HEK293 (cell line): ENCODE results near the gene COL9A2.

Source experiments
- CTCF ChIA-PET: fragments of 350-600 bp; formaldehyde crosslinking; extraction: SDS; loops from one replicate; lab custom pipeline; 2021; ENCODE audit warnings: antibody characterized with exemption; lab: Yijun Ruan, JAX
- POLR2A ChIA-PET: fragments of 300-600 bp; formaldehyde crosslinking; extraction: SDS; loops from one replicate; lab custom pipeline; 2020; ENCODE audit warnings: antibody characterized with exemption, inconsistent platforms; lab: Yijun Ruan, JAX
- H3K27ac ChIP-seq: fragments of 200-500 bp; sonication (Bioruptor generic); 2 replicates; pipeline ENCODE4 v1.5.1; 2014; ENCODE audit warnings: low read depth, low read length, control low read depth, inconsistent platforms; ENCODE audit errors: extremely low read depth
- H3K36me3 ChIP-seq, 2 experiments: fragments of 200-500 bp in 1 of 2; sonication (Bioruptor generic) in 1 of 2; 1 replicate in 1 of 2; 2 replicates in 1 of 2; pipeline ENCODE4 v1.5.1; 2014 to 2017; ENCODE audit warnings: inconsistent platforms in 2 of 2, low read length in 2 of 2; ENCODE audit not compliant: control insufficient read depth in 2 of 2, insufficient read depth in 1 of 2
- H3K4me1 ChIP-seq: fragments of 200-500 bp; sonication (Bioruptor generic); 2 replicates; pipeline ENCODE4 v1.5.1; 2014; ENCODE audit warnings: mild to moderate bottlenecking, low read length, inconsistent platforms; ENCODE audit not compliant: control insufficient read depth, insufficient read depth
- H3K4me3 ChIP-seq: 2 replicates; pipeline ENCODE4 v1.5.1; 2011; ENCODE audit warnings: low read depth, mild to moderate bottlenecking, control low read depth, low read length, moderate library complexity
- H3K9me3 ChIP-seq: fragments of 200-500 bp; sonication (Bioruptor generic); 2 replicates; pipeline ENCODE4 v1.5.1; 2014; ENCODE audit warnings: low read depth, low read length, inconsistent platforms; ENCODE audit not compliant: control insufficient read depth, insufficient read depth
- GLI2 ChIP-seq: fragments of 450-650 bp; formaldehyde crosslinking; IDR thresholded peaks from 2 replicates; pipeline ENCODE4; 2017; ENCODE audit warnings: missing biosample characterization, missing genetic modification characterization, low read depth, borderline replicate concordance
- KLF7 ChIP-seq: fragments of 450-650 bp; formaldehyde crosslinking; IDR thresholded peaks from 2 replicates; pipeline ENCODE4 v1.5.1; 2016; ENCODE audit warnings: missing biosample characterization, missing genetic modification characterization, borderline replicate concordance
- OVOL3 ChIP-seq: fragments of 450-650 bp; formaldehyde crosslinking; IDR thresholded peaks from 2 replicates; pipeline ENCODE4 v1.5.1; 2016; ENCODE audit warnings: missing biosample characterization, missing genetic modification characterization
- REPIN1 ChIP-seq: fragments of 450-650 bp; formaldehyde crosslinking; IDR thresholded peaks from 2 replicates; pipeline ENCODE4 v1.5.1; 2017; ENCODE audit warnings: missing biosample characterization, missing genetic modification characterization, low read depth
- SCRT2 ChIP-seq: fragments of 450-650 bp; formaldehyde crosslinking; IDR thresholded peaks from 2 replicates; pipeline ENCODE4 v1.5.1; 2016; ENCODE audit warnings: missing biosample characterization, missing genetic modification characterization
- SP7 ChIP-seq: fragments of 450-650 bp; formaldehyde crosslinking; IDR thresholded peaks from 2 replicates; pipeline ENCODE4 v1.5.1; 2016; ENCODE audit warnings: missing biosample characterization, missing genetic modification characterization
- ZBTB48 ChIP-seq: fragments of 450-650 bp; formaldehyde crosslinking; IDR thresholded peaks from 2 replicates; pipeline ENCODE4 v1.5.1; 2016; ENCODE audit warnings: missing biosample characterization, missing genetic modification characterization
- ZNF202 ChIP-seq: fragments of 450-650 bp; formaldehyde crosslinking; IDR thresholded peaks from 2 replicates; pipeline ENCODE4 v1.5.1; 2016; ENCODE audit warnings: missing biosample characterization, missing genetic modification characterization, borderline replicate concordance
- ZNF214 ChIP-seq: fragments of 450-650 bp; formaldehyde crosslinking; IDR thresholded peaks from 2 replicates; pipeline ENCODE4 v1.5.1; 2017; ENCODE audit warnings: missing biosample characterization, mild to moderate bottlenecking, missing genetic modification characterization, borderline replicate concordance
- ZNF366 ChIP-seq: fragments of 450-650 bp; formaldehyde crosslinking; conservative IDR thresholded peaks from 2 replicates; pipeline ENCODE4 v1.5.1; 2016; ENCODE audit warnings: missing biosample characterization, missing genetic modification characterization
- ZNF391 ChIP-seq: fragments of 450-650 bp; formaldehyde crosslinking; IDR thresholded peaks from 2 replicates; pipeline ENCODE4 v1.5.1; 2016; ENCODE audit warnings: low read depth, missing biosample characterization, missing genetic modification characterization, borderline replicate concordance
- ZNF555 ChIP-seq: fragments of 450-650 bp; formaldehyde crosslinking; conservative IDR thresholded peaks from 2 replicates; pipeline ENCODE4 v1.5.1; 2017; ENCODE audit warnings: missing biosample characterization, mild to moderate bottlenecking, missing genetic modification characterization, inconsistent platforms
- ZNF596 ChIP-seq: fragments of 450-650 bp; IDR thresholded peaks from 2 replicates; pipeline ENCODE4 v1.5.0; 2018; ENCODE audit warnings: missing biosample characterization, mild to moderate bottlenecking, missing genetic modification characterization, moderate library complexity
- TF ChIP-seq, protein P1 (sequence below): fragments of 450-650 bp; formaldehyde crosslinking; IDR thresholded peaks from 2 replicates; pipeline ENCODE4 v1.5.1; 2016; ENCODE audit warnings: missing biosample characterization, missing genetic modification characterization
- TF ChIP-seq, protein P2 (sequence below): fragments of 450-650 bp; formaldehyde crosslinking; IDR thresholded peaks from 2 replicates; pipeline ENCODE4 v1.5.1; 2017; ENCODE audit warnings: missing biosample characterization, missing genetic modification characterization
- TF ChIP-seq, protein P3 (sequence below): fragments of 450-650 bp; formaldehyde crosslinking; IDR thresholded peaks from 2 replicates; pipeline ENCODE4 v1.5.1; 2016; ENCODE audit warnings: missing biosample characterization, missing genetic modification characterization
- TF ChIP-seq, protein P4 (sequence below): fragments of 450-650 bp; formaldehyde crosslinking; IDR thresholded peaks from 2 replicates; pipeline ENCODE4 v1.5.1; 2016; ENCODE audit warnings: missing biosample characterization, missing genetic modification characterization

The COL9A2 gene

DNA sequence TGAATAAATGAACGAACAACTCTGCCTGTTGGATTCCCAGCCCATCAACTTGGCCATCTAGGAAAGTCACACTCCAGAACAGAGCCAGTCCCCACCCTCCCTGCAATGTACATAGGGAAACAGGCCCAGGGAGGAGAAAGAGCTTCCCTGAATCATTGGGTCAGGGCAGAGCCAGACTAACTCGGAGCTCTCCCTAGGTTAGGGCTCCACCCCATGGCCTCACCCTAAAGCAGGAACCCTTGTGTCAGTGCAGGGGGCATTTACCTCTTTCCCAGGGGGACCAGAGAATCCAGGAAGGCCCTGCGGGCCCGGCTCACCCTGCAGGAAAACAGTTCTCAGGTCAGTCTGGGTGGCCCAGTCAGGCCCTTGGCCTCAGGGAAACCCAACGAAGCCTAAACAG, 11.6 kb downstream of the COL9A2 start:
- no peaks in the 10 kb centered on the region for H3K4me1 ChIP-seq
- no peak overlapping the region for H3K27ac ChIP-seq
- no peaks in the 10 kb centered on the region for H3K36me3 ChIP-seq
- ChIA-PET POLR2A (no interaction called here), CTCF (interaction anchor here (0.7 to 1.6 kb wide), 3 partner anchors 152 to 210 kb away, joined by 3 to 4 read pairs (median 3); no protein-coding TSS in a partner anchor)
- no peaks in the 10 kb centered on the region for H3K9me3 ChIP-seq
- no peak overlapping the region for H3K4me3 ChIP-seq
- TF ChIP-seq, protein P1, sequence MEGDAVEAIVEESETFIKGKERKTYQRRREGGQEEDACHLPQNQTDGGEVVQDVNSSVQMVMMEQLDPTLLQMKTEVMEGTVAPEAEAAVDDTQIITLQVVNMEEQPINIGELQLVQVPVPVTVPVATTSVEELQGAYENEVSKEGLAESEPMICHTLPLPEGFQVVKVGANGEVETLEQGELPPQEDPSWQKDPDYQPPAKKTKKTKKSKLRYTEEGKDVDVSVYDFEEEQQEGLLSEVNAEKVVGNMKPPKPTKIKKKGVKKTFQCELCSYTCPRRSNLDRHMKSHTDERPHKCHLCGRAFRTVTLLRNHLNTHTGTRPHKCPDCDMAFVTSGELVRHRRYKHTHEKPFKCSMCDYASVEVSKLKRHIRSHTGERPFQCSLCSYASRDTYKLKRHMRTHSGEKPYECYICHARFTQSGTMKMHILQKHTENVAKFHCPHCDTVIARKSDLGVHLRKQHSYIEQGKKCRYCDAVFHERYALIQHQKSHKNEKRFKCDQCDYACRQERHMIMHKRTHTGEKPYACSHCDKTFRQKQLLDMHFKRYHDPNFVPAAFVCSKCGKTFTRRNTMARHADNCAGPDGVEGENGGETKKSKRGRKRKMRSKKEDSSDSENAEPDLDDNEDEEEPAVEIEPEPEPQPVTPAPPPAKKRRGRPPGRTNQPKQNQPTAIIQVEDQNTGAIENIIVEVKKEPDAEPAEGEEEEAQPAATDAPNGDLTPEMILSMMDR: 0 out of 2 replicates have a peak, but pooled peaks have one; percentile 8
- TF ChIP-seq ZNF202 (tag by site-specific recombination): no peak

DNA sequence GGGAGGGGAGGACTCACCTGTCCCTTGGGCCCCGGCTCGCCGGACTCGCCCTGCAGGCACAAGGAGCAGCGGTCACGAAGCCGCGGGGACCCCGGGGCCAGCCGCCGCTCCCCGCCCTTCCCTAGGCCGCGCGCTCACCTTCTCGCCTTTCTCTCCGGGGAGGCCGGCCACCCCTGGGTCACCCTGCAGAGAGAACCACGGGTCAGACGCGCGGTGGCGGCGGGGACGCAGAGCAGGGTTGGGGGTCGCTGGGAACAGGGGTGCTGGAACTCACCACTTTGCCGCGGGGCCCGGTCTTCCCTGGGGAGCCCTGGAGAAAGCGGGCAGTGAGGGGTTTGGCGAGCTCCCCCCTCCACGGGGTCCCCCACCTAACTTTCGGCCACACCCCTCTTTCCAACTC, 13.3 kb downstream of the COL9A2 start:
- POLR2A ChIA-PET: no interaction called here
- H3K27ac ChIP-seq: no peak overlapping the region
- CTCF ChIA-PET: no interaction called here
- no peaks in the 10 kb centered on the region for H3K9me3 ChIP-seq
- no peaks in the 10 kb centered on the region for H3K36me3 ChIP-seq
- TF ChIP-seq ZNF214 (tag by site-specific recombination) (no peak), ZBTB48 (tag by site-specific recombination) (no peak), ZNF555 (tag by site-specific recombination) (no peak), ZNF596 (tag by site-specific recombination) (no peak), GLI2 (no peak), SP7 (tag by site-specific recombination) (no peak), OVOL3 (no peak), ZNF366 (no peak), SCRT2 (tag by site-specific recombination) (no peak), REPIN1 (tag by site-specific recombination) (no peak), KLF7 (tag by site-specific recombination) (no peak), ZNF391 (tag by site-specific recombination) (no peak)
- TF ChIP-seq, protein P2, sequence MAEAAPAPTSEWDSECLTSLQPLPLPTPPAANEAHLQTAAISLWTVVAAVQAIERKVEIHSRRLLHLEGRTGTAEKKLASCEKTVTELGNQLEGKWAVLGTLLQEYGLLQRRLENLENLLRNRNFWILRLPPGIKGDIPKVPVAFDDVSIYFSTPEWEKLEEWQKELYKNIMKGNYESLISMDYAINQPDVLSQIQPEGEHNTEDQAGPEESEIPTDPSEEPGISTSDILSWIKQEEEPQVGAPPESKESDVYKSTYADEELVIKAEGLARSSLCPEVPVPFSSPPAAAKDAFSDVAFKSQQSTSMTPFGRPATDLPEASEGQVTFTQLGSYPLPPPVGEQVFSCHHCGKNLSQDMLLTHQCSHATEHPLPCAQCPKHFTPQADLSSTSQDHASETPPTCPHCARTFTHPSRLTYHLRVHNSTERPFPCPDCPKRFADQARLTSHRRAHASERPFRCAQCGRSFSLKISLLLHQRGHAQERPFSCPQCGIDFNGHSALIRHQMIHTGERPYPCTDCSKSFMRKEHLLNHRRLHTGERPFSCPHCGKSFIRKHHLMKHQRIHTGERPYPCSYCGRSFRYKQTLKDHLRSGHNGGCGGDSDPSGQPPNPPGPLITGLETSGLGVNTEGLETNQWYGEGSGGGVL (tag by site-specific recombination): no peak
- TF ChIP-seq, protein P1: no peak
- TF ChIP-seq, protein P3, sequence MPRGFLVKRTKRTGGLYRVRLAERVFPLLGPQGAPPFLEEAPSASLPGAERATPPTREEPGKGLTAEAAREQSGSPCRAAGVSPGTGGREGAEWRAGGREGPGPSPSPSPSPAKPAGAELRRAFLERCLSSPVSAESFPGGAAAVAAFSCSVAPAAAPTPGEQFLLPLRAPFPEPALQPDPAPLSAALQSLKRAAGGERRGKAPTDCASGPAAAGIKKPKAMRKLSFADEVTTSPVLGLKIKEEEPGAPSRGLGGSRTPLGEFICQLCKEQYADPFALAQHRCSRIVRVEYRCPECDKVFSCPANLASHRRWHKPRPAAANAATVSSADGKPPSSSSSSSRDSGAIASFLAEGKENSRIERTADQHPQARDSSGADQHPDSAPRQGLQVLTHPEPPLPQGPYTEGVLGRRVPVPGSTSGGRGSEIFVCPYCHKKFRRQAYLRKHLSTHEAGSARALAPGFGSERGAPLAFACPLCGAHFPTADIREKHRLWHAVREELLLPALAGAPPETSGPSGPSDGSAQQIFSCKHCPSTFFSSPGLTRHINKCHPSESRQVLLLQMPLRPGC (tag by site-specific recombination): no peak
- TF ChIP-seq, protein P4, sequence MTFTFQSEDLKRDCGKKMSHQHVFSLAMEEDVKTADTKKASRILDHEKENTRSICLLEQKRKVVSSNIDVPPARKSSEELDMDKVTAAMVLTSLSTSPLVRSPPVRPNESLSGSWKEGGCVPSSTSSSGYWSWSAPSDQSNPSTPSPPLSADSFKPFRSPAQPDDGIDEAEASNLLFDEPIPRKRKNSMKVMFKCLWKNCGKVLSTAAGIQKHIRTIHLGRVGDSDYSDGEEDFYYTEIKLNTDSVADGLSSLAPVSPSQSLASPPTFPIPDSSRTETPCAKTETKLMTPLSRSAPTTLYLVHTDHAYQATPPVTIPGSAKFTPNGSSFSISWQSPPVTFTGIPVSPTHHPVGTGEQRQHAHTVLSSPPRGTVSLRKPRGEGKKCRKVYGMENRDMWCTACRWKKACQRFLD (tag by site-specific recombination): no peak
- no peak overlapping the region for H3K4me3 ChIP-seq
- H3K4me1 ChIP-seq: no peaks in the 10 kb centered on the region
